ENCODE measurements around the gene UBA3.

- TF ChIP-seq, protein P1, sequence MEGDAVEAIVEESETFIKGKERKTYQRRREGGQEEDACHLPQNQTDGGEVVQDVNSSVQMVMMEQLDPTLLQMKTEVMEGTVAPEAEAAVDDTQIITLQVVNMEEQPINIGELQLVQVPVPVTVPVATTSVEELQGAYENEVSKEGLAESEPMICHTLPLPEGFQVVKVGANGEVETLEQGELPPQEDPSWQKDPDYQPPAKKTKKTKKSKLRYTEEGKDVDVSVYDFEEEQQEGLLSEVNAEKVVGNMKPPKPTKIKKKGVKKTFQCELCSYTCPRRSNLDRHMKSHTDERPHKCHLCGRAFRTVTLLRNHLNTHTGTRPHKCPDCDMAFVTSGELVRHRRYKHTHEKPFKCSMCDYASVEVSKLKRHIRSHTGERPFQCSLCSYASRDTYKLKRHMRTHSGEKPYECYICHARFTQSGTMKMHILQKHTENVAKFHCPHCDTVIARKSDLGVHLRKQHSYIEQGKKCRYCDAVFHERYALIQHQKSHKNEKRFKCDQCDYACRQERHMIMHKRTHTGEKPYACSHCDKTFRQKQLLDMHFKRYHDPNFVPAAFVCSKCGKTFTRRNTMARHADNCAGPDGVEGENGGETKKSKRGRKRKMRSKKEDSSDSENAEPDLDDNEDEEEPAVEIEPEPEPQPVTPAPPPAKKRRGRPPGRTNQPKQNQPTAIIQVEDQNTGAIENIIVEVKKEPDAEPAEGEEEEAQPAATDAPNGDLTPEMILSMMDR (conservative IDR thresholded peaks at IDR 0.05; ENCODE audit: low read length): no peak
- TF ChIP-seq EZH2phosphoT487 (IDR thresholded peaks at IDR 0.05; ENCODE audit: borderline replicate concordance): no peak
These were observed 651 bp downstream of the UBA3 start for GRCh38 chr3:69079269-69080159.
